KMS-11 (cell line): ENCODE measurements around the gene DNAJC22.

Experiments
- H2AFZ ChIP-seq: fragments of 200-600 bp; sonication (generic); 2 replicates; pipeline ENCODE4 v1.6.1; 2016; ENCODE audit warnings: antibody characterized with exemption, mixed run types, low read depth
- H3K27ac ChIP-seq: fragments of 200-600 bp; sonication (generic); 2 replicates; pipeline ENCODE4 v1.6.1; 2016; ENCODE audit warnings: mild to moderate bottlenecking, mixed run types
- H3K27me3 ChIP-seq: fragments of 200-600 bp; sonication (generic); 2 replicates; pipeline ENCODE4 v1.6.1; 2017; ENCODE audit warnings: mild to moderate bottlenecking, low read depth, mixed run types, moderate library complexity; ENCODE audit not compliant: insufficient read depth
- H3K36me3 ChIP-seq: fragments of 200-600 bp; sonication (generic); 2 replicates; pipeline ENCODE4 v1.6.1; 2017; ENCODE audit warnings: mild to moderate bottlenecking, mixed run types; ENCODE audit not compliant: insufficient read depth
- H3K4me1 ChIP-seq: fragments of 200-600 bp; sonication (generic); 2 replicates; pipeline ENCODE4 v1.6.1; 2016; ENCODE audit warnings: mild to moderate bottlenecking, low read depth, mixed run types; ENCODE audit not compliant: poor library complexity, severe bottlenecking
- H3K4me2 ChIP-seq: fragments of 200-600 bp; sonication (generic); 2 replicates; pipeline ENCODE4 v1.7.0; 2016; ENCODE audit warnings: mild to moderate bottlenecking, mixed run types
- H3K4me3 ChIP-seq: fragments of 200-600 bp; sonication (generic); IDR thresholded peaks from 2 replicates; pipeline ENCODE4 v1.6.1; 2017; ENCODE audit warnings: low read depth, low read length, mixed read lengths; ENCODE audit not compliant: insufficient read depth
- H3K79me2 ChIP-seq: fragments of 200-600 bp; sonication (generic); 2 replicates; pipeline ENCODE4 v1.6.1; 2016; ENCODE audit warnings: low read depth, mixed run types; ENCODE audit not compliant: insufficient read depth
- H3K9ac ChIP-seq: fragments of 200-600 bp; sonication (generic); 2 replicates; pipeline ENCODE4 v1.6.1; 2016; ENCODE audit warnings: mild to moderate bottlenecking, mixed run types
- H4K20me1 ChIP-seq: fragments of 200-600 bp; sonication (generic); 2 replicates; pipeline ENCODE4 v1.6.1; 2016; ENCODE audit warnings: mild to moderate bottlenecking, mixed run types; ENCODE audit not compliant: insufficient read depth
- TF ChIP-seq, protein P1 (sequence below): fragments of 200-600 bp; sonication (generic); conservative IDR thresholded peaks from 2 replicates; pipeline ENCODE4 v1.6.1; 2017; ENCODE audit warnings: low read depth, mild to moderate bottlenecking, antibody characterized with exemption, low read length, moderate library complexity, mixed read lengths

Gene DNAJC22

DNA sequence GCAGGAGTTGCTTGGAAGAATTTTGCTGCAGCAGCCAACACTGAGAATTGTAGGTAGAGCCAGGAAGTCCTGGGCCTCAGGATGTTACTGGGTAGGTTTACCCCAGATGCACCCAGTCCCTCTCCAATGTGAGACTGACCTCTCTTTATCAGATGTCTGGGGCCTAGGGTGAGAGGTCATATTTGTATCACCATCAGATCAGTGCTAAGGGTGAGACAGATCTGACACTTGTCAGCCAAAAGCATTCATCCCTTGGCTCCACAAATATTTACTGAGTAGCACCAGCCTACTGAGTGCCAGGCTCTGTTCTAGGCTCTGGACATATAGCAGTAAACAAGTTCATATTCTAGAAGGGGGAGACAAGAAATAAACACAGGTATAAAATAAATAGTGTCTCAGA, 19.3 kb upstream of the DNAJC22 start:
- Histone ChIP-seq H3K4me1 (peaks cover 12% of the 10 kb centered on the region), H3K27ac (no peak overlapping the region), H3K4me3 (no peak overlapping the region), H3K4me2 (no peak overlapping the region), H3K79me2 (peaks cover 12% of the 10 kb centered on the region; the same call in 1 of the 2 replicates), H3K27me3 (no peaks in the 10 kb centered on the region), H3K9ac (no peak overlapping the region), H4K20me1 (no peaks in the 10 kb centered on the region), H2AFZ (no peak overlapping the region), H3K36me3 (no peaks in the 10 kb centered on the region)
- TF ChIP-seq, protein P1, sequence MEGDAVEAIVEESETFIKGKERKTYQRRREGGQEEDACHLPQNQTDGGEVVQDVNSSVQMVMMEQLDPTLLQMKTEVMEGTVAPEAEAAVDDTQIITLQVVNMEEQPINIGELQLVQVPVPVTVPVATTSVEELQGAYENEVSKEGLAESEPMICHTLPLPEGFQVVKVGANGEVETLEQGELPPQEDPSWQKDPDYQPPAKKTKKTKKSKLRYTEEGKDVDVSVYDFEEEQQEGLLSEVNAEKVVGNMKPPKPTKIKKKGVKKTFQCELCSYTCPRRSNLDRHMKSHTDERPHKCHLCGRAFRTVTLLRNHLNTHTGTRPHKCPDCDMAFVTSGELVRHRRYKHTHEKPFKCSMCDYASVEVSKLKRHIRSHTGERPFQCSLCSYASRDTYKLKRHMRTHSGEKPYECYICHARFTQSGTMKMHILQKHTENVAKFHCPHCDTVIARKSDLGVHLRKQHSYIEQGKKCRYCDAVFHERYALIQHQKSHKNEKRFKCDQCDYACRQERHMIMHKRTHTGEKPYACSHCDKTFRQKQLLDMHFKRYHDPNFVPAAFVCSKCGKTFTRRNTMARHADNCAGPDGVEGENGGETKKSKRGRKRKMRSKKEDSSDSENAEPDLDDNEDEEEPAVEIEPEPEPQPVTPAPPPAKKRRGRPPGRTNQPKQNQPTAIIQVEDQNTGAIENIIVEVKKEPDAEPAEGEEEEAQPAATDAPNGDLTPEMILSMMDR: no peak

DNA sequence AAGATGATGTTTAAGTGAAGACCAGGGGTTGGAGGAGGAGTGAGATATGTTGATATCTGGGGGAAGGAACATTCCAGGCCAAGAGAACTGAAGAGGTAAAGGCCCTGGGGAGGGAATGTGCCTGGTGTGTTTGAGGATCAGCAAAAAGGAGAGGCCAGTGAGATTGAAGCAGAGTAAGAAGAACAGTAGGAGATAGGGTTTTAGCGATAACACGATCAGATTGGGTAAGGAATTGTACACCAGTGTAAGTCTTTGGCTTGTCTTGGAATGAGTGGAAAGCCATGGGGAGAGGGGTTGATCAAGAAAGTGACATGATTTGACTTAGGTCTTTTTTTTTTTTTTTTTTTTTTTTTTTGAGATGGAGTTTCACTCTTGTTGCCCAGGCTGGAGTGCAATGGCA, 18.8 kb upstream of the DNAJC22 start:
- Histone ChIP-seq H4K20me1 (no peaks in the 10 kb centered on the region), H3K4me3 (no peak overlapping the region), H3K4me2 (no peak overlapping the region), H3K79me2 (peaks cover 12% of the 10 kb centered on the region; the same call in 1 of the 2 replicates), H3K27me3 (no peaks in the 10 kb centered on the region), H3K9ac (no peak overlapping the region), H3K4me1 (peaks cover 10% of the 10 kb centered on the region), H3K27ac (no peak overlapping the region), H3K36me3 (no peaks in the 10 kb centered on the region), H2AFZ (no peak overlapping the region)
- TF ChIP-seq, protein P1: no peak

DNA sequence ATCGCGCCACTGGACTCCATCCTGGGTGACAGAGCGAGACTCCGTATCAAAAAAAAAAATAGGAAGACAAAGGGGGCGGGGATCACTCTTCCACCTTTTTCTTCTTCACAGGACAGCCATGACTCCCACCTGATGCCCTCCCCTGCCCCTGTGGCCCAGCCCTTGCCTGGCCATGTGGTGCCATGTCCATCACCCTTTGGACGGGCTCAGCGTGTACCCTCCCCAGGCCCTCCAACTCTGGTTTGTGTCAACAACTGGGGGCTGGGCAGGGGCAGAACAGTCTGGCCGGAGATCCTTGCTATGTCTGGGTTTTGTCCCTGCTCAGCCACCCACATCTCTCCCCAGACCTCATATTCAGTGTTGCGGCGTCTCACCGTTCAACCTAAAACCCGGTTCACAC, 17.9 kb upstream of the DNAJC22 start:
- TF ChIP-seq, protein P1: no peak
- H3K4me1 ChIP-seq: peaks cover 9% of the 10 kb centered on the region
- no peak overlapping the region for H2AFZ ChIP-seq
- no peak overlapping the region for H3K27ac ChIP-seq
- H3K9ac ChIP-seq: no peak overlapping the region
- no peak overlapping the region for H3K4me3 ChIP-seq
- no peaks in the 10 kb centered on the region for H3K27me3 ChIP-seq
- H4K20me1 ChIP-seq: no peaks in the 10 kb centered on the region
- no peaks in the 10 kb centered on the region for H3K36me3 ChIP-seq
- peaks cover 7% of the 10 kb centered on the region; the same call in 1 of the 2 replicates for H3K79me2 ChIP-seq
- no peak overlapping the region for H3K4me2 ChIP-seq

DNA sequence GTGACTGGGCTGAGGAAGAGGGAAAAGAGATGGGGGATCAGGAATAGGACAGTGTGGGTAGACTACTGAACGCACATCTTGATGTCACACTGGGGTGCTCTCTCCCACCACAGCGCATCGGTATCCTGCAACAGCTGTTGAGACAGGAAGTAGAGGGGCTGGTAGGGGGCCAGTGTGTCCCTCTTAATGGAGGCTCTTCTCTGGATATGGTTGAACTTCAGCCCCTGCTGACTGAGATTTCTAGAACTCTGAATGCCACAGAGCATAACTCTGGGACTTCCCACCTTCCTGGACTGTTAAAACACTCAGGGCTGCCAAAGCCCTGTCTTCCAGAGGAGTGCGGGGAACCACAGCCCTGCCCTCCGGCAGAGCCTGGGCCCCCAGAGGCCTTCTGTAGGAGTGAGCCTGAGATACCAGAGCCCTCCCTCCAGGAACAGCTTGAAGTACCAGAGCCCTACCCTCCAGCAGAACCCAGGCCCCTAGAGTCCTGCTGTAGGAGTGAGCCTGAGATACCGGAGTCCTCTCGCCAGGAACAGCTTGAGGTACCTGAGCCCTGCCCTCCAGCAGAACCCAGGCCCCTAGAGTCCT, 16.6 kb upstream of the DNAJC22 start:
- no peak overlapping the region for H3K27ac ChIP-seq
- H4K20me1 ChIP-seq: no peaks in the 10 kb centered on the region
- no peaks in the 10 kb centered on the region for H3K27me3 ChIP-seq
- no peak overlapping the region for H3K4me2 ChIP-seq
- no peak overlapping the region for H3K4me3 ChIP-seq
- no peaks in the 10 kb centered on the region for H3K4me1 ChIP-seq
- TF ChIP-seq, protein P1: no peak
- H2AFZ ChIP-seq: no peak overlapping the region
- H3K9ac ChIP-seq: no peak overlapping the region
- no peaks in the 10 kb centered on the region for H3K79me2 ChIP-seq
- H3K36me3 ChIP-seq: no peaks in the 10 kb centered on the region
